Sigmoid colon (tissue), 7 donors: Measurements from ENCODE around the gene SYNJ2. TPM values are rescaled to one million over a fixed set of nuclear protein-coding genes. Genes with fewer than 3 reads are reported as not detected.

Experiments used
- DNase-seq: peaks from one replicate; pipeline ENCODE4 v3.0.0-alpha.2; 2019
- H3K27ac ChIP-seq, 4 donors: fragments of 200-600 bp; sonication (generic); one replicate each; pipeline ENCODE4 v1.5.1; 2016 to 2019; ENCODE audit warnings: mild to moderate bottlenecking in 1 of 4
- H3K27me3 ChIP-seq, 3 donors: fragments of 200-600 bp; sonication (generic); one replicate each; pipeline ENCODE4 v1.5.1; 2019; ENCODE audit warnings: mild to moderate bottlenecking in 1 of 3
- H3K36me3 ChIP-seq, 4 donors: fragments of 200-600 bp; sonication (generic); one replicate each; pipeline ENCODE4 v1.5.1; 2016 to 2019
- H3K4me1 ChIP-seq, 4 donors: fragments of 200-600 bp; sonication (generic); one replicate each; pipeline ENCODE4 v1.5.1; 2017 to 2019
- H3K4me3 ChIP-seq, 4 donors: fragments of 200-600 bp; sonication (generic); one replicate each; pipeline ENCODE4 v1.5.1; 2017 to 2019; ENCODE audit warnings: mild to moderate bottlenecking in 2 of 4, moderate library complexity in 1 of 4
- H3K9me3 ChIP-seq, 4 donors: fragments of 200-600 bp in 3 of 4; sonication (generic) in 3 of 4; one replicate each; pipeline versions ENCODE4 v1.5.1 to v1.6.1; 2013 to 2019
- CTCF ChIP-seq, 4 experiments: fragments of 450-650 bp in 3 of 4; fragments of 200-600 bp in 1 of 4; IDR thresholded peaks; one replicate each; pipeline ENCODE4 v1.5.1; 2016 to 2019; ENCODE audit warnings: antibody characterized with exemption in 4 of 4, mild to moderate bottlenecking in 3 of 4, moderate library complexity in 2 of 4
- EP300 ChIP-seq, 4 donors: sonication (generic); formaldehyde crosslinking; IDR thresholded peaks; one replicate each; pipeline ENCODE4 v1.6.1; 2017; ENCODE audit warnings: antibody characterized with exemption in 4 of 4
- POLR2A ChIP-seq, 2 donors: fragments of 450-650 bp; IDR thresholded peaks; one replicate each; pipeline ENCODE4 v1.6.1; 2016; ENCODE audit warnings: antibody characterized with exemption in 2 of 2, mild to moderate bottlenecking in 2 of 2, moderate library complexity in 2 of 2
- POLR2AphosphoS5 ChIP-seq, 4 donors: sonication (generic); formaldehyde crosslinking; IDR thresholded peaks; one replicate each; pipeline ENCODE4 v1.6.1; 2017; ENCODE audit warnings: antibody characterized with exemption in 4 of 4
- WGBS, 2 donors: extraction: QIAGEN DNeasy Blood & Tissue Kit; methylation state at CpG; one replicate each; pipeline ENCODE4 v1.1.7; 2013; 5-methylcytosine and 5-hydroxymethylcytosine counted together
- intact Hi-C: fragments of 100-400 bp; cut with DNase I; formaldehyde crosslinking; loops from one replicate; pipeline ENCODE4 v1.15.1; 2023
- polyA plus RNA-seq, 3 donors: library from polyadenylated mRNA; stranded (reverse); fragments of 200-250 nt; gene quantifications; one replicate each; pipeline ENCODE4 v1.2.3, GENCODE V29; 2013
- total RNA-seq, 4 donors: library from RNA; depleted of rRNA; stranded (reverse); fragments of >200 nt; gene quantifications; one replicate each; pipeline ENCODE4 v1.1.0, GENCODE V29; 2016
- donor health status: healthy with polysubstance abuse.
- donor health status: Bipolar disorder and iron deficiency.
- donor health status: healthy.

Gene SYNJ2
- total and polyA plus RNA-seq, 7 donors, result 8.7 to 22.9 (median 12.9) TPM

- Histone ChIP-seq H3K4me3 (no peak overlapping the region), H3K27me3 (no peaks in the 10 kb centered on the region)
- intact Hi-C loops, result no loop called here
Measured at GRCh38 chr6:158057213-158057987, 75.7 kb downstream of the SYNJ2 start.

GRCh38 chr6:158058171-158058651 is 76.5 kb downstream of the SYNJ2 start:
- Histone ChIP-seq H3K4me3 (no peak overlapping the region), H3K27me3 (no peaks in the 10 kb centered on the region), H3K27ac (no peak overlapping the region), H3K9me3 (no peaks in the 10 kb centered on the region), H3K36me3 (peaks cover 0 to 5% (median 0%) of the 10 kb centered on the region in 4 donors), H3K4me1 (peaks cover 0 to 28% (median 18%) of the 10 kb centered on the region in 4 donors)
- intact Hi-C loops, result no loop called here
- 0 to 47% methylated on average over 1 of the region's 1 CpG for WGBS, 2 donors
- no peak for DNase-seq
- no peak for TF ChIP-seq POLR2AphosphoS5 (IDR thresholded peaks at IDR 0.05)
- TF ChIP-seq EP300 (IDR thresholded peaks at IDR 0.05), result no peak
- no peak for TF ChIP-seq CTCF (IDR thresholded peaks at IDR 0.05)
- TF ChIP-seq POLR2A (IDR thresholded peaks at IDR 0.05), result no peak

More at GRCh38 chr6:158057213-158057987, 75.7 kb downstream of the SYNJ2 start:
- DNase-seq, result peak; percentile 59
- TF ChIP-seq POLR2AphosphoS5 (IDR thresholded peaks at IDR 0.05), result peak in 1 of 4 donors; percentile 21
- TF ChIP-seq CTCF (IDR thresholded peaks at IDR 0.05), result no peak
- no peak for TF ChIP-seq POLR2A (IDR thresholded peaks at IDR 0.05)
- TF ChIP-seq EP300 (IDR thresholded peaks at IDR 0.05), result no peak
- no peaks in the 10 kb centered on the region for H3K9me3 ChIP-seq
- no peaks in the 10 kb centered on the region for H3K36me3 ChIP-seq
- peak overlapping the region in 3 of 4 donors; percentile 47 to 55 (median 50) for H3K27ac ChIP-seq
- H3K4me1 ChIP-seq, result peaks cover 0 to 28% (median 18%) of the 10 kb centered on the region in 4 donors
- WGBS, 2 donors, result 85 to 87% methylated on average over 21 of the region's 21 CpGs

DNA sequence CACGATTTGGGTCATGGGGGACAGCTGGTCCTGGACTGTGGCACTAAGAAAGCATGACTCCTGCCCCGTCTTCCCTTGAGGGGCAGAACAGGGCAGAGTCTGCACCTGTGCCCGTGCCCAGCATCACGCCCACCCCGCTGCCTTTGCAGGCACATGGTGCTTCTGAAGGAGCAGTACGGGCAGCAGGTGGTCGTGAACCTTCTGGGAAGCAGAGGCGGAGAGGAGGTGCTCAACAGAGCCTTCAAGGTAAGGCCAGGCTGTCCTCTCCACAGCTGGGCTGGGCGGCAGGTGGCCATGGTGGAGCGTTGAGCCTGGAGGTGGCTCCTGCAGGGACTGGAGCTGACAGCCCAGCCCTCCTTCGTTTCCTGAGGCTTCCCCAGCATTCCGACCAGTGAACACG is 77.4 kb downstream of the SYNJ2 start:
- Histone ChIP-seq H3K27ac (peak overlapping the region in 1 of 4 donors; percentile 64), H3K9me3 (no peaks in the 10 kb centered on the region), H3K4me1 (peaks cover 0 to 28% (median 18%) of the 10 kb centered on the region in 4 donors), H3K4me3 (no peak overlapping the region), H3K36me3 (peaks cover 0 to 10% (median 4%) of the 10 kb centered on the region in 4 donors), H3K27me3 (no peaks in the 10 kb centered on the region)
- intact Hi-C loops, result no loop called here
- DNase-seq, result peak; percentile 53
- no peak for TF ChIP-seq POLR2A (IDR thresholded peaks at IDR 0.05)
- TF ChIP-seq CTCF (IDR thresholded peaks at IDR 0.05), result no peak
- no peak for TF ChIP-seq POLR2AphosphoS5 (IDR thresholded peaks at IDR 0.05)
- TF ChIP-seq EP300 (IDR thresholded peaks at IDR 0.05), result no peak
- 95 to 97% methylated on average over 13 of the region's 13 CpGs for WGBS, 2 donors

GRCh38 chr6:158060455-158061360 is 79.0 kb downstream of the SYNJ2 start:
- Histone ChIP-seq H3K9me3 (no peaks in the 10 kb centered on the region), H3K4me3 (no peak overlapping the region), H3K27ac (peak overlapping the region; percentile 61 to 81 (median 64)), H3K27me3 (no peaks in the 10 kb centered on the region), H3K4me1 (peaks cover 0 to 28% (median 18%) of the 10 kb centered on the region in 4 donors), H3K36me3 (peaks cover 0 to 26% (median 12%) of the 10 kb centered on the region in 4 donors)
- TF ChIP-seq CTCF (IDR thresholded peaks at IDR 0.05), result no peak
- TF ChIP-seq POLR2AphosphoS5 (IDR thresholded peaks at IDR 0.05), result peak in 1 of 4 donors; percentile 21
- peak; percentile 86 for DNase-seq
- 44 to 59% methylated on average over 11 of the region's 11 CpGs for WGBS, 2 donors
- intact Hi-C loops, result no loop called here
